DOHH2 (cell line): Measurements from ENCODE around the gene PRKCQ.
"Not testable (repeated sequence)": the region's sequence is repeated elsewhere in the genome, so short reads cannot be mapped to it uniquely, and the experiment has no call there.

Source experiments
- H3F3A ChIP-seq: fragments of 200-600 bp; sonication (generic), shearing (Covaris generic); 2 replicates; pipeline ENCODE4 v1.6.0; 2016; ENCODE audit warnings: antibody characterized with exemption, mild to moderate bottlenecking; ENCODE audit not compliant: control insufficient read depth, insufficient read depth
- H3K27ac ChIP-seq: fragments of 200-600 bp; sonication (generic); 2 replicates; pipeline ENCODE4 v1.5.1; 2014; ENCODE audit warnings: low read depth, mild to moderate bottlenecking, low read length, moderate library complexity
- H3K27me3 ChIP-seq: fragments of 200-600 bp; sonication (generic); 2 replicates; pipeline ENCODE4 v1.6.1; 2014; ENCODE audit warnings: mild to moderate bottlenecking, low read length, mixed read lengths; ENCODE audit not compliant: control insufficient read depth
- H3K36me3 ChIP-seq: fragments of 200-600 bp; sonication (generic); 2 replicates; pipeline ENCODE4 v1.6.1; 2014; ENCODE audit warnings: mild to moderate bottlenecking, low read length, moderate library complexity, mixed read lengths; ENCODE audit not compliant: control insufficient read depth
- H3K4me1 ChIP-seq: fragments of 200-600 bp; sonication (generic); 2 replicates; pipeline ENCODE4 v1.6.1; 2014; ENCODE audit warnings: mild to moderate bottlenecking, low read length, mixed read lengths; ENCODE audit not compliant: control insufficient read depth
- H3K4me2 ChIP-seq: fragments of 200-600 bp; sonication (generic); 2 replicates; pipeline ENCODE4 v1.6.0; 2014; ENCODE audit warnings: mild to moderate bottlenecking, low read length, moderate library complexity
- H3K4me3 ChIP-seq: fragments of 200-600 bp; sonication (generic); 2 replicates; pipeline ENCODE4 v1.5.1; 2014; ENCODE audit warnings: mild to moderate bottlenecking, low read length, mixed read lengths
- H3K79me2 ChIP-seq: fragments of 200-600 bp; sonication (generic); 2 replicates; pipeline ENCODE4 v1.6.1; 2014; ENCODE audit warnings: mild to moderate bottlenecking, low read length, mixed read lengths; ENCODE audit not compliant: control insufficient read depth
- H3K9me2 ChIP-seq: fragments of 200-600 bp; sonication (generic); replicated peaks from 2 replicates; pipeline ENCODE4 v1.6.1; 2014; ENCODE audit warnings: mild to moderate bottlenecking, low read length, mixed read lengths; ENCODE audit not compliant: control insufficient read depth
- H3K9me3 ChIP-seq: fragments of 200-600 bp; sonication (generic); 2 replicates; pipeline ENCODE4 v1.6.1; 2014; ENCODE audit warnings: antibody characterized with exemption, low read length, mixed read lengths; ENCODE audit not compliant: control insufficient read depth, insufficient read depth
- H4K20me1 ChIP-seq: fragments of 200-600 bp; sonication (generic); 2 replicates; pipeline ENCODE4 v1.6.0; 2014; ENCODE audit warnings: low read depth, mild to moderate bottlenecking, antibody characterized with exemption, low read length, moderate library complexity; ENCODE audit not compliant: control insufficient read depth, insufficient read depth
- EZH2phosphoT487 ChIP-seq: fragments of 200-600 bp; sonication (generic); IDR thresholded peaks from 2 replicates; pipeline ENCODE4 v1.6.1; 2017; ENCODE audit warnings: borderline replicate concordance, mild to moderate bottlenecking, antibody characterized with exemption, low read length, moderate library complexity, mixed read lengths
- TF ChIP-seq, protein P1 (sequence below): fragments of 200-600 bp; sonication (generic); IDR thresholded peaks from one replicate; pipeline ENCODE4 v1.5.1; 2014; ENCODE audit warnings: antibody characterized with exemption, mild to moderate bottlenecking, low read depth, low read length; ENCODE audit not compliant: poor library complexity, severe bottlenecking

PRKCQ gene

DNA sequence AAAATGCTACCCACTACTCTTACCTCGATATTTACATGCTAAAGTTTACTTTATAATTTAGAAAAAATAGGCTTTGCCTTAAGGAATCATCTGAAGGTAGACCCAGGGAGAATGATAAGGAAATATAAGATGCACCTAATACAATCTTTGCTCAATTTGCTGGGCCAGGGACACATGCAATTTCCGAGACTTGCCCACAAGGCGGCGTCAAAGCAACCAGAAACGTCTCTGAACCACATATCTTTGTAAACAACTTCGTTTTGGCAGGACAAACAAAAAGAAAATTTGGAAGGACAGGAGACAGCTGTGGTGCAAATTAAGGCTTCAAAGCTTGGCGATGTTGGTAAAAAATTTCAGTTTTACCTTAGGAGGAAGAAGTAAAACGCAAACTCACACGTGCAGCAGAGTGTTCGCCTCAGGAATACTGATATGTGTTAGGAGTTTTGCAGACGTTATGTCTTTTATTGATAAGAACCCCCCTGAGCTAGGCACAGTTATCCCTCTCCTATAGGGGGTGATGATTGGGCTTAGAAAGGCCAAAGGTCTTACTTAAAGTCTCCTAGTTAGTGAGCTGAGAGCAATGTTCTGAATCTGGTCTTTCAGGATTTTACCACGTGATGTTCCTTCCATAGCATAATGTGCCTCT lies 134.3 kb downstream of the PRKCQ start:
- Histone ChIP-seq H3K9me2 (no peaks in the 10 kb centered on the region), H3K36me3 (no peaks in the 10 kb centered on the region), H3F3A (no peaks in the 10 kb centered on the region), H4K20me1 (no peaks in the 10 kb centered on the region), H3K9me3 (no peaks in the 10 kb centered on the region), H3K4me2 (no peak overlapping the region), H3K79me2 (no peaks in the 10 kb centered on the region), H3K27me3 (peaks cover 7% of the 10 kb centered on the region; the same call in 1 of the 2 replicates), H3K27ac (no peak overlapping the region), H3K4me3 (no peak overlapping the region), H3K4me1 (no peaks in the 10 kb centered on the region)
- TF ChIP-seq EZH2phosphoT487, result no peak
- TF ChIP-seq, protein P1, sequence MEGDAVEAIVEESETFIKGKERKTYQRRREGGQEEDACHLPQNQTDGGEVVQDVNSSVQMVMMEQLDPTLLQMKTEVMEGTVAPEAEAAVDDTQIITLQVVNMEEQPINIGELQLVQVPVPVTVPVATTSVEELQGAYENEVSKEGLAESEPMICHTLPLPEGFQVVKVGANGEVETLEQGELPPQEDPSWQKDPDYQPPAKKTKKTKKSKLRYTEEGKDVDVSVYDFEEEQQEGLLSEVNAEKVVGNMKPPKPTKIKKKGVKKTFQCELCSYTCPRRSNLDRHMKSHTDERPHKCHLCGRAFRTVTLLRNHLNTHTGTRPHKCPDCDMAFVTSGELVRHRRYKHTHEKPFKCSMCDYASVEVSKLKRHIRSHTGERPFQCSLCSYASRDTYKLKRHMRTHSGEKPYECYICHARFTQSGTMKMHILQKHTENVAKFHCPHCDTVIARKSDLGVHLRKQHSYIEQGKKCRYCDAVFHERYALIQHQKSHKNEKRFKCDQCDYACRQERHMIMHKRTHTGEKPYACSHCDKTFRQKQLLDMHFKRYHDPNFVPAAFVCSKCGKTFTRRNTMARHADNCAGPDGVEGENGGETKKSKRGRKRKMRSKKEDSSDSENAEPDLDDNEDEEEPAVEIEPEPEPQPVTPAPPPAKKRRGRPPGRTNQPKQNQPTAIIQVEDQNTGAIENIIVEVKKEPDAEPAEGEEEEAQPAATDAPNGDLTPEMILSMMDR, result peak; percentile 75

DNA sequence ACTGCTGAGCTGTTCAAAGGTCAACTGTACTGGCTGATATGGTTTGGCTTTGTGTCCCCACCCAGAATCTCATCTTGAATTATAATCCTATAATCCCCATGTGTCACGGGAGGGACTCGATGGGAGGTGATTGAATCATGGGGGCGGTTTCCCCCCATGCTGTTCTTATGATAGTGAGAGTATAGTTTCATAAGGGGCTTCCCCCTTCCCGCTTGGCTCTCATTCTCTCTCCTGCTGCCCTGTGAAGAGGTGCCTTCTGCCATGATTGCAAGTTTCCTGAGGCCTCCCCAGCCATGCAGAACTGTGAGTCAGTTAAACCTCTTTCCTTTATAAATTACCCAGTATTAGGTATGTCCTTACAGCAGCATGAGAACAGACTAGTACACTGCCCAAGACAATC lies 140.2 kb downstream of the PRKCQ start:
- not testable (repeated sequence) for H3K9me2 ChIP-seq, H4K20me1 ChIP-seq, H3K27ac ChIP-seq, H3F3A ChIP-seq, H3K4me1 ChIP-seq, H3K36me3 ChIP-seq, H3K79me2 ChIP-seq, H3K4me3 ChIP-seq, H3K4me2 ChIP-seq, H3K9me3 ChIP-seq, H3K27me3 ChIP-seq

DNA sequence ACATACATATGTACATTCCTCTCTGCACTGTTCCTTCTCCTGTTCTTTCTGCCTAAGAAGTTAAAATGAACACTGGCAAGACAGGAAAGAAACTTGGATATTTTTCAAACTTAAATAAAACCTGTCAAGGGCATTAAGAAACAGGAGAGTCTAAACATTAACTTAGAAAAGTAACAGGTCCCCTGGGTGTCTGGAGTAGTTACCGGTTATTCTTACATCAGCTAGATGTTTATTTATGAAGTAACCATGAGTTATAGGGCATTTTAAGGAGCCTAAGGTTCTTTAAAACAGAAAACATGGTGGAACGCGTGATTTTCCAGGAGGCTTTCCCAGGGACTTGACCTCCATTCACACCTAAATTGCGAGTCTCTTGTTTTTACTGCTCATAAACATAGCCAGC lies 148.2 kb downstream of the PRKCQ start:
- Histone ChIP-seq H3K4me3 (no peak overlapping the region), H3K4me1 (no peaks in the 10 kb centered on the region), H3K27ac (no peak overlapping the region), H3K4me2 (no peak overlapping the region), H3K36me3 (no peaks in the 10 kb centered on the region), H3K79me2 (no peaks in the 10 kb centered on the region), H3F3A (no peaks in the 10 kb centered on the region), H3K9me2 (no peaks in the 10 kb centered on the region), H4K20me1 (no peaks in the 10 kb centered on the region), H3K9me3 (no peaks in the 10 kb centered on the region), H3K27me3 (peaks cover 2% of the 10 kb centered on the region; the same call in 1 of the 2 replicates)
- no peak for TF ChIP-seq EZH2phosphoT487
- TF ChIP-seq, protein P1, result no peak

DNA sequence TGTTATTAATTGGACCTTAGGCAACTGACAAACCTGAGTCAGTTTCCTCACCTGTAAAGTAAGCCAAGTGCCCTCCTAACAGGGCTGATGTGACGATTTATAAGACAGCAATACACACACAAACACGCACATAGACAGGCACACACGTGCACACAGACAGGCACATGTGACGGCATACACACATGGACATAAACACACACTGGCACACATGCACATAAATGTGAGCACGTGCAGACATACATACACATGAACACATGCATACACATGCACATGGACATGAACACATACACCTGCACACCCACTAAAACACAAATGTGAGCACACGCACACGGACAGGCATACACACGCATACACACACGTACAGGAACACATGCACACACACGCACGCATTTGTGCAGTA lies 148.9 kb downstream of the PRKCQ start:
- Histone ChIP-seq H3K4me2 (no peak overlapping the region), H3K4me1 (no peaks in the 10 kb centered on the region), H3K9me2 (no peaks in the 10 kb centered on the region), H3F3A (no peaks in the 10 kb centered on the region), H4K20me1 (no peaks in the 10 kb centered on the region), H3K4me3 (no peak overlapping the region), H3K27me3 (peaks cover 2% of the 10 kb centered on the region; the same call in 1 of the 2 replicates), H3K27ac (no peak overlapping the region), H3K79me2 (no peaks in the 10 kb centered on the region), H3K36me3 (no peaks in the 10 kb centered on the region), H3K9me3 (no peaks in the 10 kb centered on the region)
- TF ChIP-seq EZH2phosphoT487, result no peak
- TF ChIP-seq, protein P1, result no peak
